CD4-positive, alpha-beta T cell treated with Interleukin-6 at 100 ng/mL for 8 hours (primary cell): ENCODE data around the gene NME4.
A peak's percentile ranks its signal among the peaks of the same experiment; 100 is the strongest.

Experiments used
- DNase-seq: peaks from one replicate; pipeline ENCODE4 v3.0.0-alpha.2; 2020; ENCODE audit warnings: mixed read lengths, low spot score

Gene NME4

DNA sequence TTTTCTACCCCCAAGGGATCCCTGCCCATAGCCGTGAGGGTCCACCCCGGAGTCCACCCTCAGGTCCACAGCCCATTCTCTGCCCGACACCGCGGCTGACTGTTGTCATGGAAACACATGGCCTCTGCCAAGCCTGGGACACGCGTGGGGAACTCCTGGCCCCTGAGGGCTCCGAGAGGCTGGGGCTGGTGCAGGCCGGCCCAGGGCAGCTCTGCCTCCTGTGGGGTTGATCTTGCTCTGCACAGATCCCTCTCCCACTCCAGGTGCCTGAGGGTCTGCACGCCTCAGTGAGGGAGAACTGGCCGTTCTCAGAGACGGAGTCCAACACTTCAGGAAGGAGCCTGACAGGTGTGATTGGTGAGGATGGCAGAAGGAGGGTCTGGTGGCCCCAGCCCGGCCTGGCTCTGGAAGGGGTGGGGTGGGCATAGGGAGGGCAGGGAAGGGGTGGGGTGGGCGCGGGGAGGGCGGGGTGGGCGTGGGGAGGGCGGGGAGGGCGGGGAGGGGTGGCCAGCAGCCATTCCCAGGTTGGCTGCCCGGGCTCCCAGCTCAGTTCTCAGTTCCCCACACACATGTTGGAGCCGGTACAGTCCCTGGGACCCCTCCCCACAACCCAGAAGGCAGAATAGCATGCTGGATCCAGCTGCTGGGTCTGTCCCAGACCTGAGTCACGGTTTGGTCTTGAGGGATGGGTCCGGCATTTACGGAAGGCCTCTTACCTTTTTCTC is 33.1 kb upstream of the NME4 start:
- no peak for DNase-seq

DNA sequence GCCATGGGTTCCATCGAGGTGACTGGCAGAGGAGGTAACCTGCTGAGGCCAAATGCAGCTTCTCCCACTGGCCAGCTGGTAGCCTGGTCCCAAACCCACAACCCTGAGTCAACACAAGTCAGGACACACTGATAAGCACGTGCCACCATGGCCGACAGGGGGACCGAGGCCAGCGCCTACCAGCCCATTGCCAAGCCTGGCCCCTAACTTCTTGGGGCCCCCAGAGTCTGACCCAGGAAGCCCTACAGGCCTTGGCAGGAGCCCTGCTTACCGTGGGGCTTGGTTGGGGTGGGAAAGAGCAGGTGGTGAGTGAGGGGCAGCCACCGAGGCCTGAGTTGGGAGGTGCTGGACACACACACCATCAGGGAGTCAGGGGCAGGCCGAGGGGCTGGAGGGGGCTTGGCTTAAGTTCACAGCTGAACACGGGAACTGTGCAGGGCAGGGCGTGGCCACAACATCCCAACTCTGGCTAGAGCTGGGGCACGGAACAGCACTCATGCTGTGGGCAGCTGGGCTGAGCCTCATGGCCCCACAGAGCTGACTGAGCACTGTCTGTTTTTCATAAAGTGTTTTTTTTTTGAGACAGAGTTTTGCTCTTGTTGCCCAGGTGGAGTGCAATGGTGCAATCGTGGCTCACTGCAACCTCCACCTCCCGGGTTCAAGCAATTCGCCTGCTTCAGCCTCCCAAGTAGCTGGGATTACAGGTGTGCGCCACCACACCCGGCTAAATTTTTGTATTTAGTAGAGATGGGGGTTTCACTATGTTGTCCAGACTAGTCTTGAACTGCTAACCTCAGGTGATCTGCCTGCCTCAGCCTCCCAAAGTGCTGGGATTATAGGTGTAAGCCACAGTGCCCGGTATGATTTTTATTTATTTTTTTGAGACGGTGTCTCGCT is 32.2 kb upstream of the NME4 start:
- no peak for DNase-seq

DNA sequence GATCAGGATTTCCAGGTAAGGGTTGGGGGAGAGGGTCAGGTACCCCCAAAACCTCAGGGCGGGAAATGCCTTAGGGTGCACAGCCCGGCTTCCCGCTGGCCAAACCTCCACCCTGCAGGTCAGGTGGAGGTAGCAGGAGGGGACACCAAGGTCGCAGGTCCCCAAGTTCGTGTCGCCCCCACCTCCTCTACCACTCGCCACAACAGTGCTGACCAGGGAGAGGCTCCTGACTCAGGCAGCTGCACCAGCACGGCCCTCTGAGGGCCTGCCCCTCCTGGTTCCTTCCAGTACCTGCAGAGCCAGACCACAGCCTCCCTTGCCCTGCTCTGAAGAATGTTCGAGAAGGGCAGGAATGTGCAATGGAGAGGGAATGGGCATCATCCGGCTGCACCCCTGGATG is 30.5 kb upstream of the NME4 start:
- no peak for DNase-seq

DNA sequence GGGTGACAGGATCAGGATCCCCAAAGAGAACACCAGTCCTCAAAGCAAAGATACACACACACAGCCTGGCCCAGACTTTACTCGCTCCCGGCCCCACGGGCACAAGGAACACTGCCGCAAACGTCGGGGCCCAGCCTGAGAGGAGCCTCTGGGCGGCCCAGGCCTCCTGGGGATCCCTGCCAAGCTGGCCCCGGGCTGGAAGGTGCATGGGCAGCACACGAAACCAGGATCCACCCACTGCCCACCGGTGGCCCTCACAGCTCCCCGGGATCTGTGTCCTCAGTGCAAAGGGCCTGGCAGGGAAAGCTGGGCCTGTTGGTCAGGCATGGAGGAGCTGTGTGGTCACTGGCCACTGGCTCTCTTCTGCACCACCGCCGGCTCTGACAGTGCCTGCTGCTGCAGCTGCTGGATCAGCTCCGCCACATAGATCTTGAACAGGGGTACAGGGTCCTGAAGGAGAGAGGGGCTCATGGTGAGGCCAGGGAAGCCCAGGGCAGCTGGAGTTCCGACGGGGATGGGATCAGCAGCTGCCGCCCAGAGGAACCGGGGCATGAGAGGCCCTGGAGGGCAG is 29.6 kb upstream of the NME4 start:
- DNase-seq: no peak

GRCh38 chr16:368388-369158 is 28.4 kb upstream of the NME4 start:
- no peak for DNase-seq

DNA sequence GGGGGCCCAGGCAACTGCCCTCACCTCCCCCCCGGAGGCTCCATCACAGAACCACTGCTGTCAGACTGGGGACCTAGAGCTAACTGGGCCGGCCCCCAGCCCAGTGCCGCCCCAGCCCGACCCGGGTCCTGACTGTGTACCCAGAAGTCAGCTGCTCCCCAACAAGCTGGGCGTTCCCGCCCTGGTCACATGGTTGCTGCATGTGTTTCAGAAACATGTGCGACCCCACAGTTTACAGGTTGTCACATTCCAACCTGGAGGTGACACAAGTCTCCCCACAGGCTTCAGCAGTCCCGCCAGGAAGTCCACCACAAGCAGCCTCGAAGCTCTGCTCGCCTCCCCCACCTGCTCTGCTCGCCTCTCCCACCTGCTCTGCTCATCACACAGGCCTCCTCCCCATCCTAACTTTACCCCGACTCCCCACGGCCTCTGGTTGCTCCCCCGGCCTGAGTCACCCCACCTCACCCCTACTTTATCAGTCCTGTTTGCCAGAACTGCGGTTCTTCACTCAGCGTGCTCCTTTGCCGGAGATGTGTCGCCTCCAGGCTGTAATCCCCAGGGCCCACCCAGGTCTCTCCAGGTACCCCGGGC is 27.6 kb upstream of the NME4 start:
- no peak for DNase-seq

GRCh38 chr16:369866-370436 is 27.0 kb upstream of the NME4 start:
- no peak for DNase-seq

DNA sequence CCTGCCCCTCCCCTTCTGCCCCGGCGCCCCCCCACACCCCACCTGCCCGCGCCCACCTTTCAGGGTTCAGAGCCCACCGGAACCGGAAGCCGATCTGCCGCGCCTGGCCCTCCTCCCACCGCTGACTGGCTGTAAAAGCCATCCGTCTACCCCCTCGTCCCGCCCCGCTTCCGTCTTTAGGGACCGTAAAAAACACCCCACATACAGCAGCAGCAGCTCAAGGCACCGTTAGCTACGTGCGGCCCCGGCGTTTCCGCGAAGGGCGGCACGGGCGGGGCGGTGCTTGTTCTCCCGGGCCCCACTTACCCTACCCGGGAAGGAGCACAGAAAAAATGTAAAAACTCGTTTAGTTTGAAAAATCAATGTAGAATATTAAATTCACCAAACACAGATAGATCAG is 26.6 kb upstream of the NME4 start, which contains the start of gene MRPL28:
MRPL28 (minus strand) TSS at position 96 of the 400 bp plus-strand sequence. CDS start 320 bp downstream, outside the sequence.
- peak; percentile 93 for DNase-seq

GRCh38 chr16:370979-371514 is 26.0 kb upstream of the NME4 start:
- no peak for DNase-seq

DNA sequence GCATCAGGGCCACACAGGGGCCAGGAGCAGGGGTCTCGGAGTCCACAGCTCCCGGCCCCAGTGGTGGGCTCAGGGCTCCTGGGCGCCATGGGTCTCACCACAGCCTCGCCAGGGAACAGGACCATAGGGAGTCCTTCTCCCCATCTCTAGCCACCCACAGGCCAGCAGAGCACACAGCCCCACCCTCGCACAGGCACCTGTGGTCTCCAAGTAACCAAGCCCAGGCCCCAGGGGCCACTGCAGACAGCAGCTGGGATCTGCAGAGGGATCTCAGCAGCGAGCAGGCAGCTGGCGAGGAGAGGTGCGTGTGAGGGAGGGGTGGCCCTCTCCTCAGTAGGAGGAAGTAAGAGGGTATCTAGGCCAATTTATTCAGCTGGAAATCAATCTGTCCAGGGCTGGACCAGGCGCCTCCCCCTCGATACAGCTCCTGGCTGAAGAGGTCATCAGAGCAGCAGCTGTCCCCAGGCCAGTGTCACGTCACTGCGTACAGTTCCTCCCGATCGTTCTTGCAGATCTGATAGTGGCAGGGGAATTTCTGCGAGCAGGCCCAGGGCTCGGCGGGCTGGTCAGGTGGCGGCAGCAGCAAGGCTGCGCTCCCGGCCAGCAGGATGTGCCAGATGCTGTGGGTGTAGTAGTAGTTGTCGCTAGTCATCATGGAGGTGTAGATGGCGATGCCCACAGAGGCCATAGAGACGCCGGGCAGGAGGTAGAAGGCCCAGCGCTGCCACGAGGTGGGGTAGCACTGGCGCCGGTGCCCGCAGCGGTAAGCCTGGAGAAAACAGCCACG is 25.3 kb upstream of the NME4 start:
- DNase-seq: no peak

GRCh38 chr16:372302-372983 is 24.6 kb upstream of the NME4 start:
- no peak for DNase-seq

GRCh38 chr16:373020-373598 is 23.9 kb upstream of the NME4 start:
- no peak for DNase-seq

GRCh38 chr16:373848-374615 is 23.0 kb upstream of the NME4 start:
- no peak for DNase-seq

- no peak for DNase-seq
Measured at GRCh38 chr16:374616-374926, 22.4 kb upstream of the NME4 start.

- no peak for DNase-seq
Measured at GRCh38 chr16:375212-375611, 21.8 kb upstream of the NME4 start.

GRCh38 chr16:375927-376816 is 20.8 kb upstream of the NME4 start:
- DNase-seq: no peak

- DNase-seq: no peak
Measured at GRCh38 chr16:376817-377418, 20.1 kb upstream of the NME4 start.
